Measurements from ENCODE around the gene BCL11A. TPM values are rescaled to one million over a fixed set of nuclear protein-coding genes. Genes with fewer than 3 reads are reported as not detected.
A peak's percentile ranks its signal among the peaks of the same experiment; 100 is the strongest.

Gene BCL11A
- total RNA-seq, 4 donors from 2014 or later: 23.9 to 46.2 (median 33.8) TPM

- Histone ChIP-seq H3K4me1 (peaks cover 0 to 31% (median 0%) of the 10 kb centered on the region in 3 donors), H3K27me3 (no peaks in the 10 kb centered on the region), H3K27ac (no peak overlapping the region), H3K4me3 (no peak overlapping the region), H3K9me3 (no peaks in the 10 kb centered on the region), H3K36me3 (peaks cover 0 to 13% (median 0%) of the 10 kb centered on the region in 3 donors)
- TF ChIP-seq POLR2A (IDR thresholded peaks at IDR 0.05) (no peak), CTCF (IDR thresholded peaks at IDR 0.05) (no peak)
- intact Hi-C loops (cut with DNase I): no loop called here
- no peak for DNase-seq
- 36 to 53% methylated on average over 4 of the region's 4 CpGs for WGBS, 2 donors
These were observed 62.6 kb downstream of the BCL11A start for GRCh38 chr2:60490848-60491247.

GRCh38 chr2:60490441-60490840 lies 63.0 kb downstream of the BCL11A start:
- Histone ChIP-seq H3K27me3 (no peaks in the 10 kb centered on the region), H3K27ac (no peak overlapping the region), H3K9me3 (no peaks in the 10 kb centered on the region), H3K4me1 (peaks cover 0 to 27% (median 0%) of the 10 kb centered on the region in 3 donors), H3K36me3 (peaks cover 0 to 13% (median 0%) of the 10 kb centered on the region in 3 donors), H3K4me3 (no peak overlapping the region)
- DNase-seq: no peak
- TF ChIP-seq POLR2A (IDR thresholded peaks at IDR 0.05) (no peak), CTCF (IDR thresholded peaks at IDR 0.05) (no peak)
- 94 to 97% methylated on average over 1 of the region's 1 CpG for WGBS, 2 donors
- intact Hi-C loops (cut with DNase I): no loop called here

GRCh38 chr2:60489289-60489688 lies 64.2 kb downstream of the BCL11A start:
- Histone ChIP-seq H3K36me3 (peaks cover 0 to 18% (median 0%) of the 10 kb centered on the region in 3 donors), H3K4me1 (peaks cover 0 to 20% (median 0%) of the 10 kb centered on the region in 3 donors), H3K27ac (no peak overlapping the region), H3K27me3 (no peaks in the 10 kb centered on the region), H3K9me3 (no peaks in the 10 kb centered on the region), H3K4me3 (no peak overlapping the region)
- DNase-seq: no peak
- intact Hi-C loops (cut with DNase I): no loop called here
- WGBS, 2 donors: 78 to 85% methylated on average over 4 of the region's 4 CpGs
- TF ChIP-seq CTCF (IDR thresholded peaks at IDR 0.05) (no peak), POLR2A (IDR thresholded peaks at IDR 0.05) (no peak)

GRCh38 chr2:60488291-60488690 lies 65.2 kb downstream of the BCL11A start:
- WGBS, 2 donors: 69 to 76% methylated on average over 3 of the region's 3 CpGs

GRCh38 chr2:60487174-60487573 lies 66.3 kb downstream of the BCL11A start:
- TF ChIP-seq CTCF (IDR thresholded peaks at IDR 0.05): no peak
- TF ChIP-seq POLR2A (IDR thresholded peaks at IDR 0.05): no peak
- H3K36me3 ChIP-seq: peaks cover 0 to 9% (median 0%) of the 10 kb centered on the region in 3 donors
- no peak overlapping the region for H3K4me3 ChIP-seq
- no peaks in the 10 kb centered on the region for H3K9me3 ChIP-seq
- H3K27me3 ChIP-seq: no peaks in the 10 kb centered on the region
- peaks cover 0 to 34% (median 3%) of the 10 kb centered on the region in 3 donors for H3K4me1 ChIP-seq
- 82 to 92% methylated on average over 5 of the region's 5 CpGs for WGBS, 2 donors
- intact Hi-C loops (cut with DNase I): no loop called here
- H3K27ac ChIP-seq: no peak overlapping the region
- DNase-seq: no peak

More at GRCh38 chr2:60488291-60488690, 65.2 kb downstream of the BCL11A start:
- peak overlapping the region in 1 of 4 donors; percentile 9 for H3K27ac ChIP-seq
- H3K4me3 ChIP-seq: no peak overlapping the region
- H3K4me1 ChIP-seq: peaks cover 0 to 23% (median 0%) of the 10 kb centered on the region in 3 donors
- peaks cover 0 to 9% (median 0%) of the 10 kb centered on the region in 3 donors for H3K36me3 ChIP-seq
- DNase-seq: no peak
- intact Hi-C loops (cut with DNase I): no loop called here
- H3K9me3 ChIP-seq: no peaks in the 10 kb centered on the region
- no peak for TF ChIP-seq POLR2A (IDR thresholded peaks at IDR 0.05)
- TF ChIP-seq CTCF (IDR thresholded peaks at IDR 0.05): no peak
- no peaks in the 10 kb centered on the region for H3K27me3 ChIP-seq

Data from esophagus squamous epithelium (tissue), 5 donors.